A673 (cell line): ENCODE data around the gene ANKRD66.

ENCODE experiments used
- EZH2 ChIP-seq: fragments of 200-600 bp; sonication (generic); IDR thresholded peaks from 2 replicates; pipeline ENCODE4 v1.6.1; 2017; ENCODE audit warnings: borderline replicate concordance, low read depth, mild to moderate bottlenecking, mixed read lengths, antibody characterized with exemption, low read length; ENCODE audit not compliant: poor library complexity, severe bottlenecking
- TF ChIP-seq, protein P1 (sequence below): fragments of 300-800, 200-600 bp; sonication (generic); conservative IDR thresholded peaks from 2 replicates; pipeline ENCODE4 v1.5.1; 2017; ENCODE audit warnings: low read depth, mild to moderate bottlenecking, antibody characterized with exemption, low read length, moderate library complexity, mixed read lengths

DNA sequence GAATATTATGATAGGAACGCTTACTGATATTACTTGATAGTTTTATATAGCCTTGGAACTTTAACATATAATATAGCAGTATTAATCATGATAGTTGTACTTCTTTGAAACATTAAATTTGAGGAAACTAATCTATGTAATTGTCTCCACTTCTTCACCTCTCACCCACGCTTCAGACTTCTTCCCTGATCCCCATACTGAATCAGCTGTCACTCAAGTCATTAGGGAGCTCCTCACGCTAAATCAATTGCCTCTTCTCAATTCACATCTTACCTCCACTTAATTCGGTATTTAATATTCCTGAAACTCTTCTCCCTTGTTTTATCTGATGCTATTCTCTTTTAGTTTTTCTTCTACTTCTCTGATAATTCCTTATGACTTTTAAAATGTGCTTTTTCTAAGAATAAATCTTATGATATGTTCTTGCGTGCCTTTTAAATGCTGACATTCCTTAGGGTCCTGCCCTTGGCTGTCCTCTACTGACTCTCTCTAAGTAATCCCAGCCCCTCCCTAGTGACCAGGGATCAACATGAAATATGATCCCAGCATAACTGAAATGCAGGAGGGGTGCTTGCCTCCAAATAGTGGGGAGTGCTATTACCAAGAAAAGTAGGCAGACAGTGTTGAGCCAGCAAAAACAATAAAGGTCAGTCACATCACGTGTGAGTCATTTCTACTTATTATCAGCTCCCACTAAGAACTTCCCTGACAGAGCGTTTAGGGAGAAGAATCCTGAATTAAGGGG is 9.9 kb downstream of the ANKRD66 start:
- TF ChIP-seq, protein P1, sequence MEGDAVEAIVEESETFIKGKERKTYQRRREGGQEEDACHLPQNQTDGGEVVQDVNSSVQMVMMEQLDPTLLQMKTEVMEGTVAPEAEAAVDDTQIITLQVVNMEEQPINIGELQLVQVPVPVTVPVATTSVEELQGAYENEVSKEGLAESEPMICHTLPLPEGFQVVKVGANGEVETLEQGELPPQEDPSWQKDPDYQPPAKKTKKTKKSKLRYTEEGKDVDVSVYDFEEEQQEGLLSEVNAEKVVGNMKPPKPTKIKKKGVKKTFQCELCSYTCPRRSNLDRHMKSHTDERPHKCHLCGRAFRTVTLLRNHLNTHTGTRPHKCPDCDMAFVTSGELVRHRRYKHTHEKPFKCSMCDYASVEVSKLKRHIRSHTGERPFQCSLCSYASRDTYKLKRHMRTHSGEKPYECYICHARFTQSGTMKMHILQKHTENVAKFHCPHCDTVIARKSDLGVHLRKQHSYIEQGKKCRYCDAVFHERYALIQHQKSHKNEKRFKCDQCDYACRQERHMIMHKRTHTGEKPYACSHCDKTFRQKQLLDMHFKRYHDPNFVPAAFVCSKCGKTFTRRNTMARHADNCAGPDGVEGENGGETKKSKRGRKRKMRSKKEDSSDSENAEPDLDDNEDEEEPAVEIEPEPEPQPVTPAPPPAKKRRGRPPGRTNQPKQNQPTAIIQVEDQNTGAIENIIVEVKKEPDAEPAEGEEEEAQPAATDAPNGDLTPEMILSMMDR, result no peak
- no peak for TF ChIP-seq EZH2
